ENCODE measurements around the gene ZNF638. TPM values are rescaled to one million over a fixed set of nuclear protein-coding genes. Genes with fewer than 3 reads are reported as not detected.
"Not testable (repeated sequence)": the region's sequence is repeated elsewhere in the genome, so short reads cannot be mapped to it uniquely, and the experiment has no call there.

ZNF638 gene
- total RNA-seq, 3 donors from 2014 or later, result 87.4 to 118 (median 95.0) TPM

DNA sequence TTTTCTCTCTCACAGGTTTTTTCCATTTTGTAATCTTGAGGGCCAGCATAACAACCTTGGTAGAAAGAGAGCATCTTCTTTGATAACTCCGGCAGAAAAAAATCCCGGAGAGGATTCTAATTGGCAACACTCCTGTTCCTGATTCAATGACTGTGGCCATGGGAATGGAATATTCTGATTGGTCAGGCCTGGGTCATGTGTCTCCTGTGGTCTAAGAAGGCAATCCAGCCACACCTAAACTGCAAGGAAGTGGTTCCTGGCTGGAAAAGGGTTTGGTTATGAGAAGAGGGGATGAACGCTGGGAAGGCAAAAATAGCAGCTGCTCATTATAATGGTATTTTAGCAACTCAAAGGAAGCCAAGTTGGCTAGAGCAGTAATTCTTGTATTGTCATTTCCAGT, 24.8 kb upstream of the ZNF638 start:
- no peak for ATAC-seq
- no peaks in the 10 kb centered on the region for H3K36me3 ChIP-seq (ENCODE audit: low read depth)
- H3K4me1 ChIP-seq (ENCODE audit: low read depth), result no peaks in the 10 kb centered on the region
- no peak for DNase-seq
- H3K4me3 ChIP-seq, result no peak overlapping the region
- intact Hi-C loops (cut with DNase I, micrococcal nuclease), result no loop called here
- H3K9me3 ChIP-seq, result no peaks in the 10 kb centered on the region
- TF ChIP-seq, protein P1, sequence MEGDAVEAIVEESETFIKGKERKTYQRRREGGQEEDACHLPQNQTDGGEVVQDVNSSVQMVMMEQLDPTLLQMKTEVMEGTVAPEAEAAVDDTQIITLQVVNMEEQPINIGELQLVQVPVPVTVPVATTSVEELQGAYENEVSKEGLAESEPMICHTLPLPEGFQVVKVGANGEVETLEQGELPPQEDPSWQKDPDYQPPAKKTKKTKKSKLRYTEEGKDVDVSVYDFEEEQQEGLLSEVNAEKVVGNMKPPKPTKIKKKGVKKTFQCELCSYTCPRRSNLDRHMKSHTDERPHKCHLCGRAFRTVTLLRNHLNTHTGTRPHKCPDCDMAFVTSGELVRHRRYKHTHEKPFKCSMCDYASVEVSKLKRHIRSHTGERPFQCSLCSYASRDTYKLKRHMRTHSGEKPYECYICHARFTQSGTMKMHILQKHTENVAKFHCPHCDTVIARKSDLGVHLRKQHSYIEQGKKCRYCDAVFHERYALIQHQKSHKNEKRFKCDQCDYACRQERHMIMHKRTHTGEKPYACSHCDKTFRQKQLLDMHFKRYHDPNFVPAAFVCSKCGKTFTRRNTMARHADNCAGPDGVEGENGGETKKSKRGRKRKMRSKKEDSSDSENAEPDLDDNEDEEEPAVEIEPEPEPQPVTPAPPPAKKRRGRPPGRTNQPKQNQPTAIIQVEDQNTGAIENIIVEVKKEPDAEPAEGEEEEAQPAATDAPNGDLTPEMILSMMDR (IDR thresholded peaks at IDR 0.05), result no peak

DNA sequence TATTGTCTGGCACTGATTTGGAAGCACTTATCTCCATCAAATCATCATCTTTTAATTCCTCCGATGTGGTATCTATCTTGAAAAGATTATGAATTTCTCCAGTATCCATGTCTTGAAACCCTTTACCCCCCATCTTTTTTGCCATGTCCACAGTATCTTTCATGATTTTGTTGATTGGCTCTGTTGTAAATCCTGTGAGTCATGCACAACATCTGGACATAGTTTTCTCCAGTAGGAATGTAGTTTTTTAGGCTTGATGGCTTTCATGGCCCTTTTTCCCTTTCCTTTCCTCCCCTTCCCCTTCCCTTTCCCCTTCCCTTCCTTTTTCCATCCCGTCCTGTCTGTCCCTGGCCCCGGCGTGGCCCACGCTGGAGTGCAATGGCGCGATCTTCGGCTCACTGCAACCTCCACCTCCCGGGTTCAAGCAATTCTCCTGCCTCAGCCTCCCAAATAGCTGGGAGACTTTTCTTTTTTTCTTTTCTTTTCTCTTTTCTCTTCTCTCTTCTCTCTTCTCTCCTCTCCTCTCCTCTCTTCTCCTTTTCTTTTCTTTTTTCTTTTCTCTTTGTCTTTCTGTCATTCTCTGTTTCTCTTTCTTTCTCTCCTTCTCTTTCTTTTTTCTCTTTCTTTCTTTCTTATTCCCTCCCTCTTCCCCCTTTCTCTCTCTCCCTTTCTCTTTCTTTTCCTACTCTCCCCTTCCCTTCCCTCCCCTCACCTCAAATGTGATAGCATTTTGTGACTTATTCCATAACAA, 18.4 kb upstream of the ZNF638 start:
- Histone ChIP-seq H3K4me3 (no peak overlapping the region), H3K36me3 (ENCODE audit: low read depth) (no peaks in the 10 kb centered on the region), H3K4me1 (ENCODE audit: low read depth) (no peaks in the 10 kb centered on the region), H3K9me3 (peaks cover 7% of the 10 kb centered on the region)
- TF ChIP-seq, protein P1 (IDR thresholded peaks at IDR 0.05), result no peak
- ATAC-seq, result no peak
- intact Hi-C loops (cut with DNase I, micrococcal nuclease), result no loop called here
- no peak for DNase-seq

DNA sequence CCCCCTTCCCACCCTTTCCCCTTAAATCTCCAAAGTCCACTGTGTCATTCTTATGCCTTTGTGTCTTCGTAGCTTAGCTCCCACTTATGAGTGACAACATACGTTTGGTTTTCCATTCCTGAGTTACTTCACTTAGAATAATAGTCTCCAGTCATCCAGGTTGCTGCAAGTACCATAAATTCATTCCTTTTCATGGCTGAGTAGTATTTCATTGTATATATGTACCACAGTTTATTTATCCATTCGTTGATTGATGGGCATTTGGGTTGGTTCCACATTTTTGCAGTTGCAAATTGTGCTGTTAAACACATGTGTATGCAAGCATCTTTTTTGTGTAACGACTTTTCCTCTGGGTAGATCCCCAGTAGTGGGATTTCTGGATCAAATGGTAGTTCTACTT, 14.5 kb upstream of the ZNF638 start:
- intact Hi-C loops (cut with DNase I, micrococcal nuclease), result no loop called here
- ATAC-seq (no peak), DNase-seq (no peak)
- Histone ChIP-seq H3K4me3 (no peak overlapping the region), H3K9me3 (peaks cover 18% of the 10 kb centered on the region), H3K36me3 (ENCODE audit: low read depth) (no peaks in the 10 kb centered on the region), H3K4me1 (ENCODE audit: low read depth) (no peaks in the 10 kb centered on the region)
- TF ChIP-seq, protein P1 (IDR thresholded peaks at IDR 0.05), result no peak

DNA sequence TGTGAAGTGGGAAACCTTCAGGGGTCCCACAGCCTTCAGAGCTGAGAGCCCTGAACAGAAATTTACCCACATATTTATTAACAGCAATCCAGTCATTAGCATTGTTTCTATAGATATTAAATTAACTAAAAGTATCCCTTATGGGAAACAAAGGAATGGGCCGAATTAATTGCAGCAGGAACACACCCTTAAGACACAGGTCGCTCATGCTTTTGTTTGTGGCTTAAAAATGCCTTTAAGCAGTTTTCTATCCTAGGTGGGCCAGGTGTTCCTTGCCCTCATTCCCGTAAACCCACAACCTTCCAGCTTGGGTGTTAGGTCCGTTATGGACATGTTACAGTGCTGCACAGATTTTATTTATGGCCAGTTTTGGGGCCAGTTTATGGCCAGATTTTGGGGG, 13.7 kb upstream of the ZNF638 start:
- H3K36me3 ChIP-seq (ENCODE audit: low read depth); ATAC-seq; intact Hi-C loops (cut with DNase I, micrococcal nuclease); H3K4me3 ChIP-seq; DNase-seq; H3K4me1 ChIP-seq (ENCODE audit: low read depth): not testable (repeated sequence)
- H3K9me3 ChIP-seq, result peaks cover 18% of the 10 kb centered on the region

DNA sequence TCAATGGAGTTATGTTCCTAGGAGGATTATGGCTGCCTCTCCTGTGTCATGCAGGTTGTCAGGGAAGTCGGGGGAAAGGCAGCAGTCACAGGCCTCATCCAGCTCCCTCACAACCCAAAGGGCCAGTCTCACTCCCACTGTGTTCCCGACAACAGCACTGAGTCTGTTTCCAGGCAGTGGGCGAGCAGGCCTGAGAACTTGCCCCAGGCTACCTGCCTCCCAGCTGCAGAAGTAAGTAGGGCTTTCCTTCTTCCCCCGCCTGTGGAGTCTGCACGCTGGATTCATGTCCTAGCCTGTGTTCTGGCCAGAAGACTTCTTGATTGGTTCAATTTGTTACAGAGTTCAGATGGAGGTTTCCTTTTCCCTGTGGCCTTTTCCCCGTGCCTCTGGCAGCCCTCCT, 8.2 kb upstream of the ZNF638 start:
- ATAC-seq, result no peak
- H3K4me3 ChIP-seq, result no peak overlapping the region
- H3K36me3 ChIP-seq (ENCODE audit: low read depth), result no peaks in the 10 kb centered on the region
- TF ChIP-seq, protein P1 (IDR thresholded peaks at IDR 0.05), result no peak
- no peak for DNase-seq
- H3K9me3 ChIP-seq, result peaks cover 11% of the 10 kb centered on the region
- intact Hi-C loops (cut with DNase I, micrococcal nuclease), result no loop called here
- no peaks in the 10 kb centered on the region for H3K4me1 ChIP-seq (ENCODE audit: low read depth)

DNA sequence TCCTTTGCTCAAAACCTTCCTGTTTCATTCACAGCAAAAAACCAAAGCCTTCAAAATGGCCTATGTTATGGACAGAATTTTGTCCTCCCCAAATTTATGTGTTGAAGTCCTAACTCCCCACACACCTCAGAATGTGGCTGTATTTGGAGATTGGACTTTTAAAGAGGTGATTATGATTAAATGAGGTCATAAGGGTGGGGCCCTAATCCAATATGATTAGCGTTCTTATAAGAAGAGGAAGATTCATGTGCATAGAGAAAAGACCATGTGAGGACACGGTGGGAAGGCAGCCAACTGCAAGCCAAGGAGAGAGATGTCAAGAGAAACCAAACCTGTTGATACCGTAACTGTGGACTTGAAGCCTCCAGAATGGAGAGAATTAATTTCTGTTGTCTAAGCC, 4.6 kb upstream of the ZNF638 start:
- TF ChIP-seq, protein P1 (IDR thresholded peaks at IDR 0.05), result no peak
- Histone ChIP-seq H3K4me3 (no peak overlapping the region), H3K4me1 (ENCODE audit: low read depth) (no peaks in the 10 kb centered on the region), H3K36me3 (ENCODE audit: low read depth) (no peaks in the 10 kb centered on the region), H3K9me3 (no peaks in the 10 kb centered on the region)
- ATAC-seq (no peak), DNase-seq (no peak)
- intact Hi-C loops (cut with DNase I, micrococcal nuclease), result no loop called here
